GM12878 (cell line): ENCODE data around the gene CORO1C. TPM values are rescaled to one million over a fixed set of nuclear protein-coding genes. Genes with fewer than 3 reads are reported as not detected.
A peak's percentile ranks its signal among the peaks of the same experiment; 100 is the strongest.

Experiments used
- ATAC-seq: fragments of 200-7000 bp; cut with Tn5 transposase; 3 replicates; pipeline ENCODE4 v1.9.1; 2020; ENCODE audit warnings: mild to moderate bottlenecking, moderate library complexity
- BruUV-seq: library from RNA; stranded (reverse); fragments of 400-500 nt; replicated peaks from 2 replicates; lab custom pipeline; 2021; lab: Mats Ljungman, UMichigan
- CTCF ChIA-PET: fragments of 300-600 bp; sonication (Branson Sonifier 250); formaldehyde crosslinking; extraction: SDS; loops from one replicate; lab custom pipeline; 2021; ENCODE audit warnings: inconsistent platforms; lab: Yijun Ruan, JAX
- POLR2A ChIA-PET: fragments of 350-600 bp; formaldehyde crosslinking; extraction: SDS; loops from one replicate; lab custom pipeline; 2021; ENCODE audit warnings: inconsistent platforms; lab: Charles Lee
- RAD21 ChIA-PET: fragments of 300-600 bp; sonication (Branson Sonifier 250); formaldehyde crosslinking; loops from one replicate; lab custom pipeline; 2023; ENCODE audit warnings: antibody characterized with exemption; ENCODE audit not compliant: unreplicated experiment; lab: Charles Lee
- SMC1A ChIA-PET: fragments of 300-600 bp; sonication (Branson Sonifier 250); formaldehyde crosslinking; loops from one replicate; lab custom pipeline; 2023; ENCODE audit not compliant: unreplicated experiment, uncharacterized antibody; lab: Charles Lee
- DNase-seq: peaks from one replicate; pipeline ENCODE4 v3.0.0-alpha.2; 2011; ENCODE audit warnings: low read depth, low spot score
- FAIRE-seq: peaks from 3 replicates; lab custom pipeline; 2011; peaks lifted over from hg19 to GRCh38; lab: Jason Lieb, UNC
- H2AFZ ChIP-seq: 2 replicates; pipeline ENCODE4 v1.6.0; 2011; ENCODE audit warnings: low read depth, low read length, control low read depth; ENCODE audit not compliant: control insufficient read depth
- H3K27ac ChIP-seq: 2 replicates; pipeline ENCODE4 v1.5.1; 2011; ENCODE audit warnings: control low read depth; ENCODE audit not compliant: control insufficient read depth, insufficient read depth
- H3K27me3 ChIP-seq, 2 experiments: replicated peaks in 1 of 2; 2 replicates each; pipeline versions ENCODE4 v1.6.0 to v1.6.1; 2011; ENCODE audit warnings: low read length in 1 of 2; ENCODE audit not compliant: control insufficient read depth in 2 of 2, insufficient read depth in 2 of 2
- H3K36me3 ChIP-seq, 2 experiments: 2 replicates each; pipeline ENCODE4 v1.5.1; 2011; ENCODE audit warnings: low read length in 1 of 2; ENCODE audit not compliant: control insufficient read depth in 2 of 2, insufficient read depth in 2 of 2
- H3K4me1 ChIP-seq: 2 replicates; pipeline ENCODE4 v1.6.1; 2011; ENCODE audit warnings: mild to moderate bottlenecking, low read length, moderate library complexity, mixed read lengths; ENCODE audit not compliant: control insufficient read depth, insufficient read depth
- H3K4me2 ChIP-seq: 2 replicates; pipeline ENCODE4 v1.6.0; 2011; ENCODE audit warnings: control low read depth; ENCODE audit not compliant: control insufficient read depth, insufficient read depth
- H3K4me3 ChIP-seq: fragments of 200-600 bp; sonication (generic); 2 replicates; pipeline ENCODE4 v1.5.1; 2016
- H3K79me2 ChIP-seq: 2 replicates; pipeline ENCODE4 v1.6.0; 2011; ENCODE audit warnings: low read length; ENCODE audit not compliant: control insufficient read depth, insufficient read depth
- H3K9ac ChIP-seq: 2 replicates; pipeline ENCODE4 v1.8.0; 2011; ENCODE audit warnings: low read length, control low read depth, mixed read lengths; ENCODE audit not compliant: control insufficient read depth, insufficient read depth
- H3K9me3 ChIP-seq: replicated peaks from 3 replicates; pipeline ENCODE4 v1.5.1; 2011; ENCODE audit warnings: mild to moderate bottlenecking, low read length; ENCODE audit not compliant: control insufficient read depth, insufficient read depth
- H4K20me1 ChIP-seq: 2 replicates; pipeline ENCODE4 v1.6.0; 2011; ENCODE audit not compliant: control insufficient read depth, insufficient read depth
- BACH1 ChIP-seq: fragments of 450-650 bp; IDR thresholded peaks from 2 replicates; pipeline ENCODE4 v1.6.1; 2017; ENCODE audit warnings: mild to moderate bottlenecking, borderline replicate concordance
- BHLHE40 ChIP-seq, 2 experiments: fragments of 450-650 bp in 1 of 2; IDR thresholded peaks; 2 replicates each; pipeline ENCODE4 v1.6.1; 2011 to 2017; ENCODE audit warnings: low read depth in 2 of 2, borderline replicate concordance in 1 of 2, improper control_type of control experiment in 1 of 2, low read length in 1 of 2, mild to moderate bottlenecking in 1 of 2
- CREM ChIP-seq: IDR thresholded peaks from 2 replicates; pipeline ENCODE4 v1.6.1; 2014; ENCODE audit warnings: antibody characterized with exemption, low read depth
- EED ChIP-seq: sonication (generic); IDR thresholded peaks from 2 replicates; pipeline ENCODE4 v1.6.1; 2016; ENCODE audit warnings: antibody characterized with exemption, low read depth
- FOXK2 ChIP-seq: fragments of 450-650 bp; IDR thresholded peaks from 2 replicates; pipeline ENCODE4 v1.6.1; 2017; ENCODE audit warnings: mild to moderate bottlenecking, moderate library complexity
- IKZF2 ChIP-seq, 2 experiments: fragments of 450-650 bp; IDR thresholded peaks; 2 replicates each; pipeline ENCODE4 v1.6.1; 2017; ENCODE audit warnings: mild to moderate bottlenecking in 2 of 2, moderate library complexity in 2 of 2
- IRF4 ChIP-seq: IDR thresholded peaks from 2 replicates; pipeline ENCODE4 v1.6.1; 2011; ENCODE audit warnings: low read depth, low read length
- STAT1 ChIP-seq: fragments of 450-650 bp; conservative IDR thresholded peaks from 2 replicates; pipeline ENCODE4 v1.6.1; 2014; ENCODE audit warnings: antibody characterized with exemption, mild to moderate bottlenecking
- TCF3 ChIP-seq: IDR thresholded peaks from 2 replicates; pipeline ENCODE4 v1.6.1; 2012; ENCODE audit warnings: low read depth, mild to moderate bottlenecking, low read length, borderline replicate concordance; ENCODE audit not compliant: insufficient read depth
- ZBTB33 ChIP-seq: fragments of 450-650 bp; IDR thresholded peaks from 2 replicates; pipeline ENCODE4 v1.6.1; 2017; ENCODE audit warnings: mild to moderate bottlenecking
- WGBS: methylation state at CpG from one replicate; pipeline ENCODE4 v1.1.6; 2016; ENCODE audit warnings: low lambda C conversion rate; ENCODE audit not compliant: insufficient replicate concordance, insufficient coverage; ENCODE audit errors: missing lambda C conversion rate; 5-methylcytosine and 5-hydroxymethylcytosine counted together
- in situ Hi-C: fragments of 300-500 bp; cut with MboI; formaldehyde crosslinking; loops from 9 replicates; pipeline ENCODE4 v1.14.3; 2018; ENCODE audit warnings: mixed read lengths
- intact Hi-C: fragments of 100-400 bp; cut with micrococcal nuclease; formaldehyde crosslinking; loops from one replicate; pipeline ENCODE4 v1.14.2; 2022; ENCODE audit not compliant: unreplicated experiment
- polyA plus RNA-seq, 11 experiments: library from polyadenylated mRNA; depleted of rRNA in 4 of 11; unstranded in 6 of 11; stranded (reverse) in 5 of 11; fragments of >200 nt; fragmentation: Nextera tagmentation in 4 of 11; fragmentation: Illumina TruSeq in 1 of 11; extraction: Ambion mirVana in 4 of 11; extraction: Trizol in 1 of 11; gene quantifications; 1 replicate in 1 of 11; 2 replicates in 10 of 11; pipeline versions ENCODE4 v1.2.1 to v1.2.3, GENCODE V29; 2011 to 2016; ENCODE audit warnings: inconsistent platforms in 2 of 11, missing spikeins in 2 of 11, low read depth in 1 of 11
- total RNA-seq, 4 experiments: library from RNA; depleted of rRNA in 3 of 4; stranded (reverse); fragments of >200 nt in 3 of 4; fragmentation: Illumina TruSeq in 1 of 4; extraction: Trizol in 1 of 4; gene quantifications; 2 replicates each; pipeline versions ENCODE4 v1.2.1 to v1.2.3, GENCODE V29; 2013 to 2021

CORO1C gene
- total and polyA plus RNA-seq, 10 of the 15 experiments (the other 5 are each of a cell fraction or from before 2014, with no cell fraction given) = 52.7 to 254 (median 171) TPM

GRCh38 chr12:108768591-108769500 is 37.5 kb upstream of the CORO1C start (continued):
- TF ChIP-seq EED (peak; percentile 31; the same call in 1 of the 2 replicates), CREM (no peak), BACH1 (0 out of 2 replicates have a peak, but pooled peaks have one; percentile 23), IKZF2 (IDR thresholded peaks at IDR 0.05) (peak; percentile 32 to 34; a peak in 2 of 4 replicates), STAT1 (no peak), BHLHE40 (IDR thresholded peaks at IDR 0.05; ENCODE audit: borderline replicate concordance in 1 of 2, low read depth in 2 of 2, low read length in 1 of 2) (peak in 1 of 2 experiments; percentile 28; a peak in 2 of 4 replicates)

- no peaks in the 10 kb centered on the region for H3K27me3 ChIP-seq
- DNase-seq (no peak), ATAC-seq (no peak), FAIRE-seq (no peak)
- WGBS = 97% methylated on average over 6 of the region's 6 CpGs
- H3K36me3 ChIP-seq = no peaks in the 10 kb centered on the region
- no peaks in the 10 kb centered on the region for H3K79me2 ChIP-seq
- ChIA-PET RAD21 (interaction anchor here (0.6 to 0.7 kb wide), 2 partner anchors 102 to 496 kb away, joined by 4 to 5 read pairs; no protein-coding TSS in a partner anchor), POLR2A (no interaction called here), SMC1A (interaction anchor here (1.7 to 2.7 kb wide), 2 partner anchors 31 to 83 kb away, joined by 5 to 8 read pairs; no protein-coding TSS in a partner anchor), CTCF (interaction anchor here (0.6 to 4.6 kb wide), 3 partner anchors 20 to 37 kb away, joined by 3 to 23 read pairs (median 4); no protein-coding TSS in a partner anchor)
- H3K4me1 ChIP-seq = peaks cover 14% of the 10 kb centered on the region
- no peak overlapping the region for H3K4me3 ChIP-seq
- H4K20me1 ChIP-seq = no peaks in the 10 kb centered on the region
- no peak overlapping the region for H3K9ac ChIP-seq
- H3K9me3 ChIP-seq = no peaks in the 10 kb centered on the region
- no peak overlapping the region for H3K27ac ChIP-seq
- in situ Hi-C loops (no loop called here), intact Hi-C loops (no loop called here)
- TF ChIP-seq TCF3 (no peak), ZBTB33 (no peak), IRF4 (no peak), FOXK2 (no peak)
- no peak overlapping the region for H3K4me2 ChIP-seq
- H2AFZ ChIP-seq = no peak overlapping the region
- BruUV-seq = no TSS peak
Measured at GRCh38 chr12:108766294-108766693, 35.0 kb upstream of the CORO1C start.
